Measurements from ENCODE around the gene RAP1A.

DNA sequence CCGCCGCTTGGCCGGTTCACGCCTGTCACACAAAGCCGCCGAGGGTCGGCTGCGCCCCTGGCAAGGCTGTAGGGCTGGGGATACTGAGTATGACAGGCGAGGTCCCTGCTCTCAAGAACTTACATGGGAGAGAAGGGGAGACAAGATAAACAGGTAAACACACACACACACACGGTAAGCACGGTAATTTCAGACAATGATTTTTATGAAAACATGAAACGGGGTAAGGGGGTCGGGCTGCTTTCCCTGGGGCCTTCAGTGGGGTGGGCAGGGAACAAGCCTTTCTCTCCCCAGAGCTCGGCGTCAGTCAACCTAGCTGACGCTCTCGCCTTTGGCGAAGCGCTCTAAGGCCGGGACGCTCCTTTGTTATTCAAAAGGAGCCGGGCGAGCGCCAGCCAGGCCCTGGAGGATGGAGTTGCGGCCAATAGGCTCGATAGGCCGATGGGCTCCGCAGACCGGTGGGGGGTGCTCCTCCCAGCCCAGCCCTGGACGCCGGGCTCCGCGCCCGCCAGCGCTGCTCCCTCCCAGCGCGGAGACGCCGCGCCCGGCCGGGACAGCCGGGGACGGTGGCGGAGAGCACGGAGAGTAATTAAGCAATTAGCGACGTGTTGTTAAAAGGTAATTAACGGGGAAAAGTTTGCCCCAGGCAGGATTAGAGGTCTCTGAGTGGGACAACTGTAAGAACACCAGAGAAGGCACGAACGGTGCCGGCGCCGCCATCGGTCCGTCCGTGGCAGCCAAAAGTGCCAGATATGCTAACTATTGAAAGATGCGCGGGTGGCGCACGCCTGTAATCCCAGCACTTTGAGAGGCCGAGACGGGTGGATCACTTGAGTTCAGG, 120.6 kb downstream of the RAP1A start:
- TF ChIP-seq CTCF (conservative IDR thresholded peaks at IDR 0.05; ENCODE audit: low read depth, low read length) = no peak
- TF ChIP-seq EZH2phosphoT487 (IDR thresholded peaks at IDR 0.05; ENCODE audit: borderline replicate concordance, low read length) = no peak

Data from PC-3 (cell line).